Aorta (tissue), 5 donors: ENCODE data around the gene TLN1. TPM values are rescaled to one million over a fixed set of nuclear protein-coding genes. Genes with fewer than 3 reads are reported as not detected.
A peak's percentile ranks its signal among the peaks of the same experiment; 100 is the strongest.

Experiments used
- ATAC-seq: fragments of 200-7000 bp; cut with Tn5 transposase; one replicate; pipeline ENCODE4 v1.9.1; 2022; ENCODE audit warnings: moderate library complexity; ENCODE audit not compliant: low FRiP score
- DNase-seq, 2 donors: peaks; one replicate each; pipeline ENCODE4 v3.0.0-alpha.2; 2020
- H3K27ac ChIP-seq, 2 donors: one replicate each; pipeline ENCODE4 v1.5.1; 2013; ENCODE audit warnings: low read length in 2 of 2, mild to moderate bottlenecking in 2 of 2, moderate library complexity in 2 of 2, control low read depth in 1 of 2, inconsistent platforms in 1 of 2, low read depth in 1 of 2
- H3K27me3 ChIP-seq, 2 donors: one replicate each; pipeline ENCODE4 v1.6.1; 2013; ENCODE audit warnings: control low read depth in 1 of 2, low read length in 1 of 2, mild to moderate bottlenecking in 1 of 2, moderate library complexity in 1 of 2; ENCODE audit not compliant: insufficient read depth in 2 of 2, control insufficient read depth in 1 of 2
- H3K36me3 ChIP-seq, 2 donors: one replicate each; pipeline ENCODE4 v1.6.1; 2013; ENCODE audit warnings: control low read depth in 1 of 2, low read length in 1 of 2, mild to moderate bottlenecking in 1 of 2; ENCODE audit not compliant: insufficient read depth in 2 of 2, control insufficient read depth in 1 of 2
- H3K4me1 ChIP-seq, 2 donors: one replicate each; pipeline ENCODE4 v1.6.1; 2013; ENCODE audit warnings: low read length in 2 of 2, control low read depth in 1 of 2, mild to moderate bottlenecking in 1 of 2, moderate library complexity in 1 of 2; ENCODE audit not compliant: insufficient read depth in 2 of 2, control insufficient read depth in 1 of 2
- H3K4me3 ChIP-seq, 2 donors: one replicate each; pipeline ENCODE4 v1.5.1; 2013; ENCODE audit warnings: low read length in 2 of 2, control low read depth in 1 of 2, mild to moderate bottlenecking in 1 of 2
- H3K9me3 ChIP-seq: one replicate; pipeline ENCODE4 v1.6.1; 2013; ENCODE audit warnings: mild to moderate bottlenecking, low read length; ENCODE audit not compliant: control insufficient read depth
- WGBS, 2 donors: extraction: QIAGEN DNeasy Blood & Tissue Kit; methylation state at CpG; one replicate each; pipeline ENCODE4 v1.1.7; 2013; 5-methylcytosine and 5-hydroxymethylcytosine counted together
- intact Hi-C, 2 donors: fragments of 100-400 bp; cut with DNase I; formaldehyde crosslinking; loops; one replicate each; pipeline versions ENCODE4 v1.14.2 to v1.15.0; 2022
- polyA plus RNA-seq, 2 donors: library from polyadenylated mRNA; stranded (reverse); fragments of 200-250 nt; gene quantifications; one replicate each; pipeline ENCODE4 v1.2.3, GENCODE V29; 2013
- total RNA-seq, 2 donors: library from RNA; stranded (reverse); fragmentation: NEBNext Ultra II Directional; extraction: Animal tissue kit (Norgen Biotek cat#: 25700); gene quantifications; one replicate each; pipeline ENCODE4 v1.2.1, GENCODE V29; 2021
- donor health status: healthy with polysubstance abuse.
- donor health status: Bipolar disorder and iron deficiency.
- donor health status: DM: no; HTN: no; CAD: no.
- donor health status: DM: no; HTN: no; CAD: no.
- donor health status: DM: yes; HTN: yes; CAD: no.

Gene TLN1
- total and polyA plus RNA-seq, 4 donors = 160 to 1,271 (median 558) TPM

DNA sequence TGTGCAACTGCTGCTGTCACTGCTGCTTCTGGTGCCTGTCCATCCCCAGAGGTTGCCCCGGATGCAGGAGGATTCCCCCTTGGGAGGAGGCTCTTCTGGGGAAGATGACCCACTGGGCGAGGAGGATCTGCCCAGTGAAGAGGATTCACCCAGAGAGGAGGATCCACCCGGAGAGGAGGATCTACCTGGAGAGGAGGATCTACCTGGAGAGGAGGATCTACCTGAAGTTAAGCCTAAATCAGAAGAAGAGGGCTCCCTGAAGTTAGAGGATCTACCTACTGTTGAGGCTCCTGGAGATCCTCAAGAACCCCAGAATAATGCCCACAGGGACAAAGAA, 58.0 kb downstream of the TLN1 start:
- 47 to 49% methylated on average over 3 of the region's 3 CpGs for WGBS, 2 donors
- Histone ChIP-seq H3K9me3 (no peaks in the 10 kb centered on the region), H3K4me1 (no peaks in the 10 kb centered on the region), H3K27ac (no peak overlapping the region), H3K27me3 (no peaks in the 10 kb centered on the region), H3K4me3 (no peak overlapping the region), H3K36me3 (no peaks in the 10 kb centered on the region)
- no peak for ATAC-seq
- intact Hi-C loops = no loop called here
- no peak for DNase-seq

DNA sequence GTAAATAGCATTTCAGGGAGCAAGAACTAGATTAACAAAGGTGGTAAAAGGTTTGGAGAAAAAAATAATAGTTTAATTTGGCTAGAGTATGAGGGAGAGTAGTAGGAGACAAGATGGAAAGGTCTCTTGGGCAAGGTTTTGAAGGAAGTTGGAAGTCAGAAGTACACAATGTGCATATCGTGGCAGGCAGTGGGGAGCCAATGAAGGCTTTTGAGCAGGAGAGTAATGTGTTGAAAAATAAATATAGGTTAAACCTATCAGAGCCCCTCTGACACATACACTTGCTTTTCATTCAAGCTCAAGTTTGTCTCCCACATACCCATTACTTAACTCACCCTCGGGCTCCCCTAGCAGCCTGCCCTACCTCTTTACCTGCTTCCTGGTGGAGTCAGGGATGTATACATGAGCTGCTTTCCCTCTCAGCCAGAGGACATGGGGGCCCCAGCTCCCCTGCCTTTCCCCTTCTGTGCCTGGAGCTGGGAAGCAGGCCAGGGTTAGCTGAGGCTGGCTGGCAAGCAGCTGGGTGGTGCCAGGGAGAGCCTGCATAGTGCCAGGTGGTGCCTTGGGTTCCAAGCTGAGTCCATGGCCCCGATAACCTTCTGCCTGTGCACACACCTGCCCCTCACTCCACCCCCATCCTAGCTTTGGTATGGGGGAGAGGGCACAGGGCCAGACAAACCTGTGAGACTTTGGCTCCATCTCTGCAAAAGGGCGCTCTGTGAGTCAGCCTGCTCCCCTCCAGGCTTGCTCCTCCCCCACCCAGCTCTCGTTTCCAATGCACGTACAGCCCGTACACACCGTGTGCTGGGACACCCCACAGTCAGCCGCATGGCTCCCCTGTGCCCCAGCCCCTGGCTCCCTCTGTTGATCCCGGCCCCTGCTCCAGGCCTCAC, 58.6 kb downstream of the TLN1 start, which contains the start of gene CA9:
Gene CA9, plus strand, starts transcription at position 797 of the 893 bp plus-strand sequence. Its CDS starts 32 bp downstream, at position 829.
- H3K9me3 ChIP-seq = no peaks in the 10 kb centered on the region
- H3K27ac ChIP-seq = no peak within 1 kb of the TSS
- no peaks in the 10 kb centered on the region for H3K36me3 ChIP-seq
- no peaks in the 10 kb centered on the region for H3K27me3 ChIP-seq
- H3K4me1 ChIP-seq = no peaks in the 10 kb centered on the region
- DNase-seq (peak in 1 of 2 donors; percentile 64), ATAC-seq (peak; percentile 42)
- 6 to 9% methylated on average over 10 of the region's 10 CpGs for WGBS, 2 donors
- H3K4me3 ChIP-seq = no peak within 1 kb of the TSS
- intact Hi-C loops = no loop called here

GRCh38 chr9:35669331-35670145, 62.5 kb downstream of the TLN1 start:
- Histone ChIP-seq H3K27me3 (no peaks in the 10 kb centered on the region), H3K36me3 (no peaks in the 10 kb centered on the region), H3K9me3 (no peaks in the 10 kb centered on the region), H3K4me1 (no peaks in the 10 kb centered on the region), H3K4me3 (no peak overlapping the region), H3K27ac (no peak overlapping the region)
- intact Hi-C loops = no loop called here
- DNase-seq = no peak
- 77% methylated on average over 6 of the region's 6 CpGs for WGBS, 2 donors
- no peak for ATAC-seq

DNA sequence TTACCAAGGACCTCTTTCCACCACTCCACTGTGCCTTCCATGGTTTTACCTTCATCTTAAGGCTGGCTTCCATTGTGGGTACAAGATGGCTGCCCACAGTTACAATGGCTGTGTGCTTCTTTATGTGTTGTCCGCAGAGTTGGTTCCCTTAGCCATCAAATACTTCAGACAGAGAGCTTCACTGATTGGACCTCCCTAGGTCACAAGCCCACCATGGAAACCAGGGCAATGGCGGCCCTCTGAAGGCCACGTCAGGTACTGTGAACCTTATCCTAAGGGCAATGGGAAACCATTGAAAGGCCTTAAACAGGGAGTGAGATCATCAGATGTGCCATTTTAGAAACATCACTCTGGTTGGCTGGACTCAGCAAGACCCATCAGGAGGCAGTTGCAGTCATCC, 64.1 kb downstream of the TLN1 start:
- WGBS, 2 donors = 98 to 99% methylated on average over 3 of the region's 3 CpGs
- Histone ChIP-seq H3K27me3 (no peaks in the 10 kb centered on the region), H3K9me3 (no peaks in the 10 kb centered on the region), H3K27ac (no peak overlapping the region), H3K36me3 (no peaks in the 10 kb centered on the region), H3K4me3 (no peak overlapping the region), H3K4me1 (peaks cover 0 to under 1% of the 10 kb centered on the region in 2 donors)
- DNase-seq (no peak), ATAC-seq (no peak)
- intact Hi-C loops = no loop called here

DNA sequence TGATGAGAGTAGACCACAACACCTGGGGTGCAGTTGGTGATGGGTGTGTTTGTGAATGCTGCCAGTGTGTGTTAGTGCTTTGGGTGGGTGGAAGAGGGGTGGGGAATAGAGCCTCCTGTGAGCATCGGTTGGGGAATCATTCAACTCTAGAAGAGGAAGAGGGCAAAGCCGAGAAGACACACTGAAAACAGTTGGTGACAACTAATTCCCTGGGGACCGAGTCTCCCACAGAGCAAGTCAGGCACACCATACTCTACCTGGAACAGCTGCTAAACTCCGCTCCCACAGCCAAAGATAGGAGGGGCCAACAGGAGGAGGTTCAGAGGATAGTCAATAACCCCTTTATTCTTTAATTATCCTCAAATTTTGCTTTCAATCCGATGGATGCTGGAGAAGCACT, 65.4 kb downstream of the TLN1 start:
- Histone ChIP-seq H3K27ac (no peak overlapping the region), H3K36me3 (no peaks in the 10 kb centered on the region), H3K4me3 (no peak overlapping the region), H3K4me1 (peaks cover 0 to 2% of the 10 kb centered on the region in 2 donors), H3K9me3 (no peaks in the 10 kb centered on the region), H3K27me3 (no peaks in the 10 kb centered on the region)
- DNase-seq = no peak
- no peak for ATAC-seq
- intact Hi-C loops = no loop called here
- 90 to 94% methylated on average over 5 of the region's 5 CpGs for WGBS, 2 donors

DNA sequence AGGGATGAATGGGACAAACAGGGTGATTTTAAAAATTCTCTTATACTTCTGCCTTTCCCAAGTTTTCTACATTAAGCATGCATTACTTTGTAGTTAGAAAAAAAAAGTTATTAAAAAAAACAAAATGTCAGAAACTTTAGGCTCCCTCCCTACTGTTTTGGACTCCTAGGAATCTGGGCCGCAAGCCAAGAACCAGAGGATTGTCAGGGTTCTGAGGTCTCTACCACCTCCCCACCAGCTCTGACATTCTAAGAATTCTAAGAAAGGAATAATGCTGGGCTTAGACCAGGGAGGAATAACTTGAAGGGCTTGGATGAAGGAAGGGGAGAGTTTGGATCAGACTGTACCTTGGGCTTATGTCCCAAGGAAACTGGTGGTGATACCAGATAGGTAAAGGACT, 66.0 kb downstream of the TLN1 start:
- no peak for DNase-seq
- Histone ChIP-seq H3K36me3 (no peaks in the 10 kb centered on the region), H3K27me3 (no peaks in the 10 kb centered on the region), H3K9me3 (no peaks in the 10 kb centered on the region), H3K4me3 (no peak overlapping the region), H3K4me1 (peaks cover 0 to 2% of the 10 kb centered on the region in 2 donors), H3K27ac (peak overlapping the region in 1 of 2 donors; percentile 28)
- intact Hi-C loops = no loop called here
- WGBS, 2 donors = 10 to 20% methylated on average over 1 of the region's 1 CpG
- ATAC-seq = no peak

DNA sequence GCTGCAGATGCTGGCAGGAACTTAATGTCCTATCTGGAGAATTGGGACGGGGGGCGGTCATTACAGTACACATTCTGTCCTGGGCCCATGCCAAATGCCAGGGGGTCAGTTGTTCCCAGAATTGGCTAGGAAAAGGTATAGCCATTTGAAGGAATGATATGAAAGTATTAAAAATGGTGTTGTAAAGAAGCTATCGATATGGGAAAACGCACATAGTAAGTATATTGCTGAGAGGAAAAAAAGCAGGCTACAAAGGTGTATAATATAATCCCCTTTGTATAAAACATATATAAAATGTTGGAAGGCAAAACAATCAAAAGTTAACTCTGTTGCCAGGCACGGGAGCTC, 66.5 kb downstream of the TLN1 start:
- Histone ChIP-seq H3K27ac (no peak overlapping the region), H3K4me1 (peaks cover 0 to 2% of the 10 kb centered on the region in 2 donors), H3K36me3 (no peaks in the 10 kb centered on the region), H3K9me3 (no peaks in the 10 kb centered on the region), H3K27me3 (no peaks in the 10 kb centered on the region), H3K4me3 (peak overlapping the region; percentile 15 to 43)
- intact Hi-C loops = no loop called here
- DNase-seq (no peak), ATAC-seq (no peak)
- 12 to 17% methylated on average over 5 of the region's 5 CpGs for WGBS, 2 donors

DNA sequence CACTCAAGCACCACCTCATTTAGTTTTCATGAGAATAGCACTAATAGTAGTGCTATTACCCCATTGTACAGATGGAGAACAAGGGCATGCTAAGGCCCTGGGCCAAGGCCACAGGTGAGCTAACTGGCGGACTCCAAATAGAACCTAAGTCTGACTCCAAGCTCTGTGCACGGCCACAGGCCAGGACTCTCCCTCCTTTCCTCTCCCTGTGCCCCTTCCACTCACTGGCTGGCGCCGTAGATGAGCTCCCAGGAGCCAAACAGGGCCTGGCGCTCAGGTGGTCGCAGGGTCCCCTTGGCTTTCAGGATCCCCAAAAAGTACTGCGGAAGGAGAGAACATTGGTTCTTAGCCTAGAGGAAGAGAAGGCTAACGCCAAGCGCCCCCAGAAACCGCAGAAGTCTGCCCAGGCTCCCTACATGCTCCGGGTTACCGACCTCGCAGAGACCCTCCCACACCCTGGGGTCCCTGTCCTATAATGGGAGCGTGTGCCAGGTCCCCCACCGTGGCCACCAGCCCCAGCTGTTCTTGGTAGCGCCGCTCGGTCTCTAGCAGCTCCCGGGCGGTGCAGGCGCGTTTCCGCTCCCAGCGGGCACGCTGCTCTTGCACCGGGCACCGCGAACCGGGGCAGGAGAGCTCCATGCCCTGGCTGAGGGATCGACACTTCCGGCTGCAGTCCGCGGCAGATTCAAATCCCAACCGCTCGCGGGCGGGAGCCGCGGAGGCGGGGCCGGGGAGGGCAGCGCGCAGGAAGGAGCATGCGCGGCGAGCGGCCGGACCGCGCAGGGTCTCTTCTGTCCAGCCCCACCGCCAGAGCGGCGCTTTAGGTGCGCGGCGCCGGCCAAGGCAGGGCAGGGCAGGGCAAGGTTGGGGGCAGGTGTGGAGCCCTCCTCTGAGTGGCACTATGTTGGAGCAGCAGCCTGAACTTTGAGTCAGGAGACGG, 67.2 kb downstream of the TLN1 start, which contains the start of gene ARHGEF39:
Gene ARHGEF39, minus strand, starts transcription at position 665 of the 940 bp plus-strand sequence. Its CDS starts 26 bp downstream, at position 639.
- peak within 1 kb of the TSS in 1 of 2 donors; percentile 13 for H3K27ac ChIP-seq
- peaks cover 0 to 2% of the 10 kb centered on the region in 2 donors for H3K4me1 ChIP-seq
- peak; percentile 89 to 95 for DNase-seq
- intact Hi-C loops = no loop called here
- H3K9me3 ChIP-seq = no peaks in the 10 kb centered on the region
- H3K4me3 ChIP-seq = peak within 1 kb of the TSS; percentile 15 to 43
- WGBS, 2 donors = 7% methylated on average over 58 of the region's 58 CpGs
- no peaks in the 10 kb centered on the region for H3K36me3 ChIP-seq
- no peaks in the 10 kb centered on the region for H3K27me3 ChIP-seq
- peak; percentile 88 for ATAC-seq
